ENCODE data around the gene STAC.
"Not testable (repeated sequence)": the region's sequence is repeated elsewhere in the genome, so short reads cannot be mapped to it uniquely, and the experiment has no call there.

Gene STAC

DNA sequence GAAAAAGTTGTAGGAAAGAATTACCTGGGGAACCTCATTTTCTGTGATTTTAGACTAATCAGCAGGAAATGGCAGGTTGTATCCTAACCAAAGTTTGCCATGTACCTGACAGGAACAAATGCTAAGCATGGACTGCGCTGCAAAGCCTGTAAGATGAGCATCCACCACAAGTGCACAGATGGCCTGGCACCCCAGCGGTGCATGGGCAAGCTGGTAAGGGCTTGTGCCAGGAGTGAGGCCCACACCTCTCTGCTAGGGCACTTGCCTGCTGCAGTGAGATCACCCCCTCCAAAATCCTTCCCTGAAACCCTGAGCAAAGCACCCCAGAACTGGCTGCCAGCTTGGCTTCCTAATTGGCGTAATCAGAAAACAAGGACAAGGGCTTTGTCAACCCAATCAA, 102.6 kb downstream of the STAC start:
- no peak for DNase-seq

DNA sequence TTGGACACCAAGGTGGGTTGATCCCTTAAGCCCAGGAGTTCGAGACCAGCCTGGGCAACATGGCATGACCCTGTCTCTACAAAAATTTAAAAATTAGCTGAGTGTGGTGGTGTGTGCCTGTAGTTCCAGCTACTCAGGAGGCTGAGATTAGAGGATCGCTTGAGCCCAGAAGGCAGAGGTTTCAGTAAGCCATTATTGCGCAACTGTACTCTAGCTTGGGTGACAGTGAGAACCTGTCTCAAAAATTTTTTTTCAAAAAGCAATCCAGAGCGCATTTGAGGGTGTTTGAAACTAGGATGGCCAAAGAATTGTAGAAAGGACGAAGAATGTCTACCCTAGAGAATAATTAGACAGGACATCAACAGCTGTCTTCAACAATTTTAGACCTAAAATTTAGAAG, 103.4 kb downstream of the STAC start:
- no peak for DNase-seq

DNA sequence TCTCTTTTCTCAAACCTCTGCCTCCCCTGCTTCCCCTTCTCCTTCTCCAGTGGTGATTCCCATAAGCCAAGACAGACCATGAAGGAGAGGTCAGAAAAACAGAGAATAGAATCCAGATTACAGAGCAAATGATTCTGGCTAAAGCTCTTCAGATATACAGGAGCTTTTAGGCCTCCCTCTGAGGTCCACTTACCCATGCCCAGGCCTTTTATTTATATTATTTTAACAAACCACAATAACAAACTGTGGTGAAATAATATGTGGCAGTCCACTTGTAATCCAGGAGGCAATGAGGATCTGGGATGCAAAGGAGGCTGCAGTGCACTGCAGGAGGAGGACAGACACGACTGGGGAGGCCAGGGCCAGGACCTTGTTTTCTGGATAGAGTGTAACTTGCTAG, 104.1 kb downstream of the STAC start:
- DNase-seq = no peak

DNA sequence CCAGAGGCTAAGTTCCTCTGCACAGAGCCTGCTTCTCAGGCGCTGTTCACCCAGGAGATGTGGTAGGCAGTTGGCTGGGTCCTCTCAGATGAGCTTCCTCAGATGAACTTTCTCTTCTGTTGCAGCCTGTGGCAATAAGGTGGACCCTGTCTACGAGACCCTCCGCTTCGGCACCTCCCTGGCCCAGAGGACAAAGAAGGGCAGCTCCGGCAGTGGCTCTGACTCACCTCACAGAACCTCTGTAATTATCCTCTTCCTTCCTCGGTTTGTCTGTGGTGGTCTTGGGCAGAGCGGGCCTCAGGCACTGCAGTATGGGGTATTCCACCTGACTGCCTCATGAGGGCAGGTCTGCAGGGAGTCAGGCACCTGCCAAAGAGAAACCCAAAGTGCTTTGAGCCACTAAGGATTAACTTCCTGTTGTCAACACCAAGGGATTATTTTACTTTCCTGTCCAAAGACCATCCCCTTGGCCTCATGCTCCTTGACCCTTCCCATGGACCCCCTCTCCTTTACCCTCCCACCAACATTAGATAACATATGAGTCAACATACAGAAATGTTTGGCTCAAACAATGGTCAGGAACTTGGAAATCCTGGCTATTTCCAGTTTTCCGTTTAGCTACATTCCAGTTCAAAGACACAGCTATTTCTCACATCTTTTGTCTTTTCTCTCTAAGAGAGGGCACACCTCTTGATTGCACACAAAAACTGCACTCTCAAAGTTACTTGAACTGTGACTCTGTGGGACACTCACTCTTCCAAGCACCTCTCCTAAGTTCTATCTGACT, 105.9 kb downstream of the STAC start:
- DNase-seq = no peak

DNA sequence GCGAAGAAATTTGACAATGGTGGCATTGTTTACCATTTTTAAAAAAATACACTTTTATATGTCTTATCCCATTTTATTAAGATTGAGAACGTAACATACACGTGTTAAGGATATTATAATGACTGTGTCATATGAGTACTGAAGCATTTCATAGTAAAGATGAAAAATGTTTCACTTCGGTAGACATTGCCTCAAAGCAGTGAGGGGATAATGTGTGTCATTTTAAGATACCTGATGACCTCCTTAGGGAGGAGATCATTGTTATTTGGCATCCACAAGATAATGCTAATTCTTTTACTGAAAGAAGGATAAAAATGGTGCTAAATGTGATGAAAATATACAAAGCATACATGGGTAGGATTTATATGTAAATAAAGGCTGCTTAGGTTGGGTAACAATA, 107.3 kb downstream of the STAC start:
- no peak for DNase-seq

DNA sequence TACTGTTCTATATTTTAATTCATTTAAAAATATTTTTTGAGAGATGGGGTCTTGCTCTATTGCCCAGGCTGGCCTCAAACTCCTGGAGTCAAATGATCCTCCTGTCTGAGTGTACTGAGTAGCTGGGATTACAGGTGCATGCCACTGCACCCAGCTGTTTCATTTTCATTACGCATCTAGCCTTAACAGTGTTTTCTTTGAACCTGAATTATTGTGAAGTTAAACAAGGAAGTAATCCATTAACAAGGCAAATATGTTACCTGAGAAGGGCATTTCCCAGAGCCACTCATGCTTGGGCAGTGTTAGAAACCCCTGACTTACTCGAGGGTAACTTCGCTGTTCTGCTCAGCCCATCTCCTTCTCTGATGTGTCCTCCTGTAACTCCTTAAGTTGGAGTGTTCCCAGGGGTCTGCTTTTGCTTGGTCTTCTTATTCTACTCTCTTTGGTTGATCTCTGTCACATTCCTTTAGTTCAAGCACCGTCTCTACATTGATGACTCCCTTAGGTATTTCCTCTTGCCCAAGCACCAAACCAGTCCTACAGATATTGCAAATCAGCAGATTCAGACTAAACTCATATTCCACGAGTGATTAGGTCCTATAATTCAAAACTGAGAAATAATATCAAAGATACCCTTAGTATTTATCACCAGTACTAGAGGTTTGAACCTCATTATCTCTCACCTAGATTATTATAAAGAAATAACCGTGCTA, 107.9 kb downstream of the STAC start:
- DNase-seq = no peak

DNA sequence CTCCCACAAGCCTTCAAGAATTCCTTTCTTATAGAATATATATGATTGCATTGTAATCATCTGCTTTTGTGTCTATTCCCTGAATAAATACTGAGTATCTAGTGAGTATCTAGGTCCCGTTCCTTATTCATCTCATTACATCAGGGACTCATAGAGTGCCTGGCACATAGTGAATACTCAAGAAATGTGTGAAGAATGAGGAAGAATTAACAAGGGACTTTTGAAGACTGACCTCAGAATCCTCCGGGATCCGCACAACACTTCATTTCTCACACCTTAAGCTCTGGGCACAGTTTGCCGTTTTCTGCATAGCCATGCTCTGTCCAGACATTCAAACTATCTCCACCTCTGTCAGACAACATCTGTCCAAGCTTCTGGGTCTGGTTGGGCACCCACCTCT, 108.8 kb downstream of the STAC start:
- no peak for DNase-seq

DNA sequence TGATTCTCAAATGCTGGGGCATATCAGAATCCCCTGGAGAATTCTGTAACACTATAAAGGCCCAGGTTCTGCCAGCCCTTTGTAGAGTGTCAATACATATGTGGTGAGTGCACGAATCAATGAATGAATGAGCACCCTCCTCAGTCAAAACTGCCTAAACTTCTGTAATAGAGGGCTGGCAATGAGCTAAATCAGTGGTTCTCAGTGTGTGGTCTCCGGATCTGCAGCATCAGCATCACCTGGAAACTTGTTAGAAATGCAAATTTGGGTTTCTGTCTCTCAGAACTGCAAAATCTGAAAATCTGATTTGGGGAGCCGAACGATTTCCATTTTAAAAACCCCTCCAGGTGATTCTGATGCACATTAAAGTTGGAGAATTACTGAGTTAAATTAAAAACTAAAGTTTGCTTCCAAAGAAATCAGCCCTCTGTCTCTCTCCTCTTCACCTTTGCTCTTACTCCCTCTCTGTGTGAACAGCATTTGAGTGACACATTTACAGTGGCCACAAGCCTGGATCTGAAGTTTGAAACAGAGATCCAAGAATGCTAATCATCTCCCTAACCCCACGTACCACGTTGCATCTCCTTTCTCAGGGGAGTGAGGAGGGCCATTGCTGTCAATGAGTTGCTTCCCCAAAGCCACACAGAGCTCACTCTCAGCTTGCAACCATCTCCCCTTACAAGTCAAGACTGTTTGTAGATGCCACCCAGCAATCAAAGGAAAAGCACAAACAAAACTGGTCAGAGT, 109.5 kb downstream of the STAC start:
- DNase-seq = no peak

DNA sequence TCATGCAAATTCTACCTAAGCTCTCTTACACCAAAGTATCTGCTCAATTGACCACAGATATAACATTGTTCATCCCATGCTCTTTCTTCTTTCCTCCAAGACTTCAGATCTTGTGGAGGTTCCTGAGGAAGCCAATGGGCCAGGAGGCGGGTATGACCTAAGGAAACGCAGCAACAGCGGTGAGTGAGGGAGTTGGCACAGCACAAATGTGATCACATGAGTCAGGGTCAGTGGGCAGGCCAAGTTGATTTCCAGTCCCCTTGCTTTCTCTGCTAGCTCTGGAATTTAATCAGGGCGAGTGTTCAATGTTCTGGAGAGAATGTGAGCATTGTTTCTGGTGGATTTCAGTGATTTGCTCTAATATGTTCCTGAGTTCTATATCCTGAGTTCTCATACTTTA, 112.7 kb downstream of the STAC start:
- DNase-seq = no peak

DNA sequence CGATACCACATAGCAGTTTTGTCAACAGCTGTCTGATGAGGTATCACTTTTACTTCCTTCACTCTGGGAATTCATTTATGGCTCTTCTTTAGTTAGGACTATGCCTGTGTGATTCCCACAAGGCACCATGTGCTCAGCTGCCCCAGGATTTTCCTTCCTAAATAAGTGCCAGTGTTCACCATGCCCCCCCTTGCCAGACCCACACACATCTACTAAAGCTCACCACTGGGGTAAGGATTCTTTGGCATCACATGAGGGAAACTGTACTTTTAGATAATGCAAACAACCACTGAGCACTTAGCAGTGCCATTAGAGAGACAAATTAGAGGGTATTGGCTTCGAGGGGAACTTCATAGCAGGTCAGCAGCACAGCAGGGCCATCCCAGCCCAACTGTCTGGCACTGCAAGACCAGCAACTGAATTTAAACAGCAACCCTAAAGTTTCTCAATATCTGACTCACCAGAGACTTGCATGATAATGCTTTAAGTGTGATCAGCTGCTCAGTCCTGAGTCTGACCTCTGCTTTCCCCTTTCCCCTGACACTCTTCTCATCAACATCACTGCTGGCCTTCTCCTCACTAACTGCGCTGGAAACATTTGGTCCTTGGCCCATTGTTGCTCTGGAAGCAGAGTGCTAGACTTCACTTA, 114.3 kb downstream of the STAC start:
- DNase-seq = no peak

DNA sequence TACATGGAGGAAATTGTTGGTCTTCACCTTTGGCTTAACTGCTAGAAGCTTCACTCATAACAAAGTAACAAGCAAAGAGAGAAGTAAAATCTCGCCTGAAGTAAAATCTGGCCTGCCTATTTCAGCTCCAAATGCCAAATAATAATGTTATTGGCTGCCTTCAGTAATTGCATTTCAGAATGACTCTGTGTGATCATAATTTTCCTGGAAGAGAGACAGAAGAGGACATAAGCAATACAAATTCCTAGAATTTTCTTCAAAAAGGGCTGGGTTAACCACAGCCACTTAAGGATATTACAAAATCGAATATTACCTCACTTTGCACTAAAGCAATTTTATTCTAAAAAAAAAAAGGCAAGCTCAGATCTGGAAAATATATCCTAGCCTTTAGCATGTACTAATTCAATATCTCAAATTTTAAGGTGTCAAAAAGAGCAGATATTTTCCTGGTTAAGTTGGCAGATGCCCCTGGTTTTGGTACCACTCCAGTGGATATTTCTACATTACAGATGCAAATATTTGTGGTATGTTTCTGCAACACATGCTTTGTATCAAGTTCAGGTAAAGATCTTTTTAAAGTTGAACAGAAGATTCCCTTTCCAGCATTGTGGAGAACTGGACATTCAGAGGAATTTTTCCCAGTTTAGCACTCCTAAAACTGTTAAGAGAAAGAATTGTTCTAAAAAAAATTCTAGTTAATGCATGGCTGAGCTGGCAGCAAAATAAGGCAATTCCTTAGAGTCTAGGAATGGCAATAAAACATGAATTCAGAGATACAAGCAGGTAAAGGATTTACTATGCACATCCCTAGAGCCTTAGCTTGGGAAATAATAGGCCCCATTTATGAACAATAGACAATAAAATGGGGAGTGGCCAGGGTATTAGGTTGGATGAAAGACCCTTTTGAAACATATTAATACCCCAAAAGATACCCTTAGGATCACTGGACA, 116.7 kb downstream of the STAC start:
- no peak for DNase-seq

DNA sequence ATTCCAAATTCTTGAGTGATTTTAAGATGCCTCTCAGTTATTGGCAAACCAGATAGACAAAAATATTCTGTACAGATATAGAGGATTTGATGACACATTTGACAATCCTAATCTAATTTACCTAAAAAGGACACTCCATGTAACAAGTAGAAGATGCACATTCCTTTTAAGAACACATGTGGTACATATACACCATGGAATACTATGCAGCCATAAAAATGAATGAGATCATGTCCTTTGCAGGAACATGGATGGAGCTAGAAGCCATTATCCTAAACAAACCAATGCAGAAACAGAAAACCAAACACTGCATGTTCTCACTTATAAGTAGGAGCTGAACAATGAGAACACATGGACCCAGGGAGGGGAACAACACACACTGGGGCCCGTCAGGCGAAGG, 119.7 kb downstream of the STAC start:
- DNase-seq = not testable (repeated sequence)

DNA sequence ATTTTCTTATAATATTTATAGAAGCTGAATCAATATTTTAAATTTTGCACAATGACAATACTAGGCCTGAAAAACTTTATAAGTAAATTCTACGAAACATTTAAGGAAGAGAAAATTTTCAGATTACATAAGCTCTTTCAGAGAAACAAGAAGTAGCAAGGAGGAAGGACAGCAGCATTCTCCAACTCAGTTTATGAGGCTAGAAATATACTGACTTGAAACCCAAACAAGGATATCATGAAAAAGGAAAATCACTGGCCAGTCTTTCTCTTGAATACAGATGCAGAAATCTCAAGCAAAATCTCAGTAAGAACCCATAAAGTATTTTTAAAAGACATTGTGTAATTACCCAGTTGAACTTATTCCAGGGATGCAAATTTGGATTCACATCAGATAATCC, 121.3 kb downstream of the STAC start:
- DNase-seq = no peak

DNA sequence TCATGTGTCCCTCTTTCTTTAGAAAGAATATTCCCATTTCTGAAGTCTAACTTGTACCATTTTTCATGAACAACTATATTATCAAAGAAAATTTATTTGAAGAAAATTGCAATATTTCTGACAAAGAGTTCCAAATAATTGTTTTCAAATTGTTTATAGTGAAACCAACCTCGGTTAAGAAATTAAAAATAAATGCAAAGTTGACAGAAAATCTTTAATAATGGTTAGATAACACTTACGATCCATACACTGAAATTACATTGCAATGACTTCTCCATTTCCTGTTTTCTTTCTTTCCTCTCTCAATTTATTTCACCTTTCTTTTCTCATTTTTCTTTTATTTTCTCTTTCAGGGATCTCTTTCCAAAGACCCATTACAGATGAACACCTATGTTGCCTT, 125.1 kb downstream of the STAC start:
- no peak for DNase-seq

DNA sequence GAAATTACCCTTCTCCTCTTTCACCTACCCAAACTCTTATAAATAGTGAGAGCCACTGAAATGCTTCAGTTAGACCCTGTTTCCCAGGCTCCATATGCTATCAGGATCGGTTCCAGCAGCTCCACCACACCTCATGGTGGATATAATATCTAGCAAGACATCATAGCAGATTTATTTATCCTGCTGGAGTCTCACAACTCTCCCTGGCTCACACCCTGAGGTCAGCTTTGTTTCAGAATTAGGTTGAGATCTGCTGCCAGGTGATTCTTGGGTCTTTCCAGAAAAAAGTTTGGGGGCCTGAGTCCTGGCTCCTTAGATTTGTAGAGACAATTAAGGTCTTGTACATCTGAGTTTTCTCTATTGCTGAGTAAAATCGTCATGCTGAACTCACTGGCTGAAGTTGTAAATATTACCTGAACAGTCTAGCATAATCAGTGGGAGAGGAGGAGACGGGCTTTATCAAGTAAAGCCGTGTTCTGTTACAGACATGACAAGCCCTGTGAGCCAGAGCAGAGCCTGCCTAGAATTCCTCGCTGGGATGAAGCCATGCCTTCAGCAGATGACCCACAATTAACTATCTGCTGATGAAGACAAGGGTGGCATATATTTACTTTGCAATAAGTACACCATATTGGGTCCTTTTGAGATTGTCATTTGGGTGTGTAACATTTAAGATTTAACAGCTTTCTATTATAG, 131.6 kb downstream of the STAC start:
- DNase-seq = no peak

DNA sequence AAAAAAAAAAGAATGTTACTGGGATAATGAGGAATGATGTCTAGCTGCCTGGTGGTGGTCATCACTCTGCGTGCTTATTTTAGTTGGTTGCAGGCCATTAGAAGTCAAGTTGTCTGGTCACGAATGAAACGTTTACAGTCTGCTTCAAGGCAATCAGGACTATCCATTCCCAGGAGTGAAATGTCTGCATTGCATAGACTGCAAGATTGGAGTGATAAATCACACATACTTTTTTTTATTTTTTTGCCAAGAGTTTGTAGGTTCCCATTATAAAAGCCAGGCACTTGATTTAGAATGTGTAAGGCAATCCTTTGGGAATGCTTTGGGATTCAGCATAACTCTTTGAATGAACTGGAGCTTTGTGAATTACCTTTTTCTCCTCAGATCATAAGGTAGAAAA, 132.3 kb downstream of the STAC start:
- no peak for DNase-seq

DNA sequence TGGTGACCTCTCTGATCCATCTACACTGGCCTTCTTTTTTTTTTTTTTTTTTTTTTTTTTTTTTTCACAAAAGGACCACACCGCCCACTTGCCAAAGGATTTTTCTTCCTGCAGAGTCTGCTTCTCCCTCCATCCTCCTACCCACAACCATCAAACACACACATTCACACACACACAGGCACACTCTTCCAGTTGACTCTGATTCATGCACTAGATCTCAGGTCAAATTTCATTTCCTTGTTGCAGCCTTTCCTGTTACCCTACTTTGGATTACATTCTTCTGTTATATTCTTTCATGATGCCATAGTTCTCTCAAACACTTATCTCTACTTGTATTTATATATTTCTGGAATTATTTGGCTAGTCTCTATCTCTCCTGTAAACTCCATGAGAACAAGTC, 133.9 kb downstream of the STAC start:
- DNase-seq = no peak

DNA sequence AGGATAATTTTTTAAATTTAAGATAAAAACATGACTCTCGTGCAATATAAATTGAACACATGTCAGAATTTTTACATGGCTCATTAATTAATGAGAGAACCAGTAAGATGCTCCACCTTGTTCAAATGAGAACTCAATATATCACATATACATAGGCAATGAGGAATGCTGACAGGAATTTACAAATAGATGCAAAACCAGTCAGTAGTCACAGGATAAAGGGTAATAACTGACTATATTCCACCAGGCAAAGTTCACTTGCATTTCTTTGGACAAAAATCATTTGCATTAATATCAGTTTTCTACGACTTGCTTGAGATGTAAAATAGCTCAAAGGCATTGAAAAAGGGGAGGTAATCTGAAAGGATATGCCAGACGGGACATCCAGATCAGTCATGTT, 139.4 kb downstream of the STAC start:
- no peak for DNase-seq

DNA sequence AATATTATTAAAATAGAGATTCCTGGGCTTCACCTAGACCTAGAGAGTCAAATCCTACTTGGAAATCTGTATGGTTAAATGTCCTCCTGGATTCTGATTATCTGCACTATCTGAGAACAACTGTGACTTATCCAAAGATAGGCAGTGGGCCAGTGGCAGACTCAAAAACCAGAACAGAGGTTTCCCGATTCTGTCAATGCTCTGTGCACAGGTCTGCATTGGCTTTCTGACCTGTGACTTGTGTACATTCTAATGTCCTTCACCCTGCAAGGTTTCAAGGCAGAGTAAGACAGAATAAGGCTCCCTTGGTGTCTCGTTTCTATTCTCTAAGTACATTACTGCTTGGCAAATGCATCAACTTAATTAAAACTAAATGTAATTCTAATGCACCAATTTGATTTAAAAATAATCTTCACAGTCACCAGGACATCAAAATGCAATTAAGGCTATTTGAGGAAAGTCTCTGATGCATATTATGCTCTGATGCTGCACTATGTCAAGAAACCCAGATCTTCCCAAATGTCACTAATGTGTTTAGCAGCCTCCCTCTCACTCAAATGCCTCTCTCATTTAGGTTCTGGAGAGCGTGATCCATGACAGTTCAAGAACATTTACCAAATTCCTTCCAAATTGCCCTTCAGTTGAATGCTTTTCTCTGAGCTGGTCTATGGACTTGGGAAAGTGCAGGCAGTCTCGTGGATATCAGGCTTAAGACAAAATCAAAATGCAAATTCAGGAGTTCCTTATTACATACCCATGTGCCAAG, 140.1 kb downstream of the STAC start:
- DNase-seq = no peak

DNA sequence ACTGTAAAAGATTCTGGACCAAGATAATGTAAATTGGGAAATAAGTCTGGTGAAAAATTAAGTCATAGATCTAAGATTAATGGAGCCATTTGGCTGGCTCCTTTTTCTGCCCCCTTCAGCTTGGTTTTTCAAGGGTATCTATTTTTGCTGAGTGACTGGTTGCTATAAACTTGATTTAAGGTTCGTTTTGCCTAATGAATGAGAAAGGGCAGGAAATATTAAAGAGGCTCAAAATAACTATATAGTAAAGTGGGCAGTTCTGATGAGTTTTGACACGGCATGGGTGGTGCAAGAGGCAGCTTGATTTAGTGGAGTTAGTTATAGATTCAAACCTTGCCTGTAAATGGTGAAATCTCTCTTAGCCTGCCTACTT, 140.7 kb downstream of the STAC start:
- no peak for DNase-seq

DNA sequence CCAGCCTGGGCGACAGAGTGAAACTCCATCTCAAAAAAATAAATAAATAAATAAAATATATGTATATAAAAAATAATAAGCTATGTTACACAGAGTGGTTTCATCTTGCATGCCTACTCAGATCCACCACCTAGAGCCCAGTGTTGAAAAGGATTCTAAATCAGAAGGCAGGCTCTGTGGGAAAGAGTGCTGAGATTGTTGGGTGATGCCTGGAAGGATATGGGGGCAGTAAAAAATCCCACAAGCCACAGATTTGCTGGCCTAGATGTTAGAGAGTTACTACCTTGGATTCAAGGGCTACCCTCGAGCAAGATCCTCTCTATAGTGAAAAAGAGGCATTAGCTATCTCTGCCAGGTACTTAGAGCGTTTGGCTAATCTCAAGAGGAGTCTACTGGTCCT, 144.3 kb downstream of the STAC start:
- no peak for DNase-seq

Data from NCI-H1048 (cell line).